WTC11 (cell line): ENCODE measurements around the gene BIRC2. TPM values are rescaled to one million over a fixed set of nuclear protein-coding genes. Genes with fewer than 3 reads are reported as not detected.
A peak's percentile ranks its signal among the peaks of the same experiment; 100 is the strongest.
"Not testable (repeated sequence)": the region's sequence is repeated elsewhere in the genome, so short reads cannot be mapped to it uniquely, and the experiment has no call there.

Experiments used
- ATAC-seq: fragments of 200-7000 bp; cut with Tn5 transposase; 2 replicates; pipeline ENCODE4 v1.10.0; 2021; ENCODE audit warnings: mild to moderate bottlenecking, moderate library complexity
- CTCF ChIA-PET: fragments of 300-600 bp; sonication (Branson Sonifier 250); formaldehyde crosslinking; loops from one replicate; lab custom pipeline; 2021; ENCODE audit warnings: antibody characterized with exemption; lab: Charles Lee
- POLR2A ChIA-PET: fragments of 350-600 bp; sonication (Branson Sonifier 250); formaldehyde crosslinking; loops from one replicate; lab custom pipeline; 2021; ENCODE audit warnings: antibody characterized with exemption; lab: Charles Lee
- DNase-seq: peaks from one replicate; pipeline ENCODE4 v3.0.0; 2021; ENCODE audit warnings: low spot score
- H3K27ac Mint-ChIP-seq: 2 replicates; pipeline ENCODE4 v1.8.0; 2021; ENCODE audit warnings: mixed read lengths
- H3K27me3 Mint-ChIP-seq: 2 replicates; pipeline ENCODE4 v1.8.0; 2021; ENCODE audit warnings: low read depth, mild to moderate bottlenecking, moderate library complexity, mixed read lengths
- H3K36me3 Mint-ChIP-seq: 2 replicates; pipeline ENCODE4 v1.8.0; 2021; ENCODE audit warnings: mixed read lengths
- H3K4me1 Mint-ChIP-seq: 2 replicates; pipeline ENCODE4 v1.8.0; 2022; ENCODE audit warnings: mixed read lengths
- H3K4me3 Mint-ChIP-seq: 2 replicates; pipeline ENCODE4 v1.8.0; 2021; ENCODE audit warnings: mild to moderate bottlenecking, moderate library complexity, mixed read lengths
- H3K9me3 Mint-ChIP-seq: 2 replicates; pipeline ENCODE4 v1.8.0; 2021; ENCODE audit warnings: mixed read lengths
- EMX1 ChIP-seq: fragments of 250-450 bp; sonication (Bioruptor Pico); IDR thresholded peaks from 2 replicates; pipeline ENCODE4 v1.8.0; 2021; ENCODE audit warnings: mild to moderate bottlenecking
- GTF2I ChIP-seq: fragments of 250-450 bp; sonication (Bioruptor Pico); conservative IDR thresholded peaks from 2 replicates; pipeline ENCODE4 v1.4.0; 2021; ENCODE audit warnings: mild to moderate bottlenecking
- MXD4 ChIP-seq: fragments of 250-450 bp; sonication (Bioruptor Pico); IDR thresholded peaks from 2 replicates; pipeline ENCODE4 v1.8.0; 2021; ENCODE audit warnings: mild to moderate bottlenecking, moderate library complexity, borderline replicate concordance
- NFATC4 ChIP-seq: fragments of 250-450 bp; sonication (Bioruptor Pico); IDR thresholded peaks from 2 replicates; pipeline ENCODE4 v1.9.0; 2021; ENCODE audit warnings: mild to moderate bottlenecking
- ZNF121 ChIP-seq: sonication (generic); formaldehyde crosslinking; IDR thresholded peaks from 2 replicates; pipeline ENCODE4 v1.8.0; 2023; ENCODE audit warnings: missing genetic modification reagents
- ZNF263 ChIP-seq: sonication (generic); formaldehyde crosslinking; IDR thresholded peaks from 2 replicates; pipeline ENCODE4 v1.8.1; 2022; ENCODE audit warnings: low read depth, mild to moderate bottlenecking, moderate library complexity, missing genetic modification reagents
- total RNA-seq: library from RNA; stranded (reverse); gene quantifications from 3 replicates; pipeline ENCODE4 v1.2.3, GENCODE V29; 2021
- TF ChIP-seq, protein P1 (sequence below): fragments of 250-450 bp; sonication (Bioruptor Pico); IDR thresholded peaks from 2 replicates; pipeline ENCODE4 v1.8.0; 2021; ENCODE audit warnings: mild to moderate bottlenecking
- TF ChIP-seq, protein P2 (sequence below): fragments of 200-600 bp; IDR thresholded peaks from 2 replicates; pipeline ENCODE4 v1.8.0; 2022; ENCODE audit warnings: antibody characterized with exemption
- TF ChIP-seq, protein P3 (sequence below): sonication (generic); formaldehyde crosslinking; IDR thresholded peaks from 2 replicates; pipeline ENCODE4 v1.8.0; 2023; ENCODE audit warnings: missing genetic modification reagents, mild to moderate bottlenecking, borderline replicate concordance
- TF ChIP-seq, protein P4 (sequence below): fragments of 250-450 bp; sonication (Bioruptor Pico); IDR thresholded peaks from 2 replicates; pipeline ENCODE4 v1.9.0; 2021; ENCODE audit warnings: mild to moderate bottlenecking
- TF ChIP-seq, protein P5 (sequence below): sonication (generic); formaldehyde crosslinking; IDR thresholded peaks from 2 replicates; pipeline ENCODE4 v1.8.1; 2023; ENCODE audit warnings: mild to moderate bottlenecking, missing genetic modification reagents
- TF ChIP-seq, protein P6 (sequence below): fragments of 250-450 bp; sonication (Bioruptor Pico); IDR thresholded peaks from 2 replicates; pipeline ENCODE4 v2.1.2; 2022; ENCODE audit warnings: mild to moderate bottlenecking, moderate library complexity

BIRC2 gene
- total RNA-seq, 1 experiment from 2014 or later: 22.3 TPM

DNA sequence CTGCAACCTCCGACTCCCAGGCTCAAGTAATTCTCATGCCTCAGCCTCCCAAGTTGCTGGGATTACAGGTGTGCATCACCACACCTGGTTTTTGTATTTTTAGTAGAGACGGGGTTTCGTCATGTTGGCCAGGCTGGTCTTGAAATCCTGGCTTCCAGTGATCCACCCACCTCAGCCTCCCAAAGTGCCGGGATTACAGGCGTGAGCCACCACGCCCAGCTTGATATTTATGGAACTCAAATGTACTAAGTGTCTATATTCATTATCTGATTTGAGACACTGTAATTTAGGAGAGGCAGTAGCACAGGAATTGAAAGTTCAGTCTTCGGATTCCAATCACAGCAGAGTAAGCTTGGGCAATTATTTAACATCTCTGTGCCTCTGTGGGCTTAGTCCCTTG, 5.7 kb upstream of the BIRC2 start:
- DNase-seq, H3K36me3 Mint-ChIP-seq, H3K27ac Mint-ChIP-seq, H3K4me3 Mint-ChIP-seq, ATAC-seq, H3K27me3 Mint-ChIP-seq, H3K9me3 Mint-ChIP-seq, POLR2A ChIA-PET: not testable (repeated sequence)
- H3K4me1 Mint-ChIP-seq: peaks cover 11% of the 10 kb centered on the region
- CTCF ChIA-PET: interaction anchor here (0.6 to 2.7 kb wide), 28 partner anchors 8 to 333 kb away, joined by 3 to 31 read pairs (median 4); partner anchors contain the start of gene BIRC3

DNA sequence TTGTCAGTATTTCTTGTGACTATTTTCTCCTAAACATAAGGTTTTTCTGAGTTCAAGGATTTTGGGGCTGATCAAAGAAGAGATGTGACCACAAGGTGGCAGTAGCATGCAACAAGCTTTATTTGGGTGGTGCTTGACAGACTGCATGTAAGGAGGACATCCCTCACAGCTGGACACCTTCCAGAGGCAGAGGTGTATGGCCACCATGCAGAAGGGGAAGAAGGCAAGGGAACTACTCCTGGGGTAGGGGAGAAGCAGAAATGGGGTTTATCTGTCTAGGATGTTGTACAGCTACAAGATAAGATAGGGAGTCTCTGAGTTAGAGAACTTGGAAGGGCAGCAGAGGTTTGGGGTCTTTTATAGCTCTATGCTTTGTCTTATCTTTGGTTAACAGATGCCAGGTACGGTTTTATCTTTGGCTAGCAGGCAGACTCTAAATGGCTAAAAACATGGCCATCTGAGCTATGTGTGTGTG, 5.1 kb upstream of the BIRC2 start:
- H3K9me3 Mint-ChIP-seq: no peaks in the 10 kb centered on the region
- ATAC-seq (peak; percentile 92), DNase-seq (peak; percentile 79)
- TF ChIP-seq, protein P1, sequence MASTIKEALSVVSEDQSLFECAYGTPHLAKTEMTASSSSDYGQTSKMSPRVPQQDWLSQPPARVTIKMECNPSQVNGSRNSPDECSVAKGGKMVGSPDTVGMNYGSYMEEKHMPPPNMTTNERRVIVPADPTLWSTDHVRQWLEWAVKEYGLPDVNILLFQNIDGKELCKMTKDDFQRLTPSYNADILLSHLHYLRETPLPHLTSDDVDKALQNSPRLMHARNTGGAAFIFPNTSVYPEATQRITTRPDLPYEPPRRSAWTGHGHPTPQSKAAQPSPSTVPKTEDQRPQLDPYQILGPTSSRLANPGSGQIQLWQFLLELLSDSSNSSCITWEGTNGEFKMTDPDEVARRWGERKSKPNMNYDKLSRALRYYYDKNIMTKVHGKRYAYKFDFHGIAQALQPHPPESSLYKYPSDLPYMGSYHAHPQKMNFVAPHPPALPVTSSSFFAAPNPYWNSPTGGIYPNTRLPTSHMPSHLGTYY (CRISPR knock-in tag): no peak
- TF ChIP-seq, protein P2, sequence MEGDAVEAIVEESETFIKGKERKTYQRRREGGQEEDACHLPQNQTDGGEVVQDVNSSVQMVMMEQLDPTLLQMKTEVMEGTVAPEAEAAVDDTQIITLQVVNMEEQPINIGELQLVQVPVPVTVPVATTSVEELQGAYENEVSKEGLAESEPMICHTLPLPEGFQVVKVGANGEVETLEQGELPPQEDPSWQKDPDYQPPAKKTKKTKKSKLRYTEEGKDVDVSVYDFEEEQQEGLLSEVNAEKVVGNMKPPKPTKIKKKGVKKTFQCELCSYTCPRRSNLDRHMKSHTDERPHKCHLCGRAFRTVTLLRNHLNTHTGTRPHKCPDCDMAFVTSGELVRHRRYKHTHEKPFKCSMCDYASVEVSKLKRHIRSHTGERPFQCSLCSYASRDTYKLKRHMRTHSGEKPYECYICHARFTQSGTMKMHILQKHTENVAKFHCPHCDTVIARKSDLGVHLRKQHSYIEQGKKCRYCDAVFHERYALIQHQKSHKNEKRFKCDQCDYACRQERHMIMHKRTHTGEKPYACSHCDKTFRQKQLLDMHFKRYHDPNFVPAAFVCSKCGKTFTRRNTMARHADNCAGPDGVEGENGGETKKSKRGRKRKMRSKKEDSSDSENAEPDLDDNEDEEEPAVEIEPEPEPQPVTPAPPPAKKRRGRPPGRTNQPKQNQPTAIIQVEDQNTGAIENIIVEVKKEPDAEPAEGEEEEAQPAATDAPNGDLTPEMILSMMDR: peak; percentile 66
- TF ChIP-seq, all 79 proteins: peak for 1
- ChIA-PET CTCF (interaction anchor here (0.5 to 2.7 kb wide), 39 partner anchors 8 to 427 kb away, joined by 3 to 31 read pairs (median 4); partner anchors contain the start of genes BIRC3 and CEP126), POLR2A (no interaction called here)
- Mint-ChIP-seq H3K4me1 (peaks cover 14% of the 10 kb centered on the region), H3K4me3 (no peak overlapping the region), H3K36me3 (no peaks in the 10 kb centered on the region), H3K27me3 (no peaks in the 10 kb centered on the region), H3K27ac (no peak overlapping the region)

DNA sequence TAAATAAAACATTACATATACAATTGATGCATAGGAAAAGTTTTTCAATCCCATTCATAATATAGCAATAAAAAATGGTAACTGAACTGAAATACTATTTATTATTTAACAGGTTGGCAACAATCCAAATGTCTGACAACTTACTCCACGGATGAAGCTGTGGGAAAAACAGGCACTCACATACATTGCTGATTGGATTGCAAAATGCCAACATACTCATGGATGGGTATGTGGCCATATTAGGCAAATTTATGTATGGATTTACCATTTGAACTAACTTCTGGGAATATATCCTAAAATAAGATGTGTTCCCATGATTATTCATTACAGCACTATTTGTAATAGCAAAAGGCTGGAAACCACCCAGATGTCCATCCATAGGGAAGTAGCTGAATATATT, 3.2 kb upstream of the BIRC2 start:
- CTCF ChIA-PET: interaction anchor here (0.8 to 1.1 kb wide), 2 partner anchors 50 to 175 kb away, joined by 3 to 5 read pairs; no protein-coding TSS in a partner anchor
- no peak overlapping the region for H3K27ac Mint-ChIP-seq
- H3K4me3 Mint-ChIP-seq: no peak overlapping the region
- no peak for ATAC-seq
- no peak for DNase-seq
- no peaks in the 10 kb centered on the region for H3K36me3 Mint-ChIP-seq
- POLR2A ChIA-PET: no interaction called here
- peaks cover 19% of the 10 kb centered on the region for H3K4me1 Mint-ChIP-seq
- H3K9me3 Mint-ChIP-seq: no peaks in the 10 kb centered on the region
- no peaks in the 10 kb centered on the region for H3K27me3 Mint-ChIP-seq
- TF ChIP-seq ZNF121 (CRISPR knock-in tag): no peak
- TF ChIP-seq, protein P3, sequence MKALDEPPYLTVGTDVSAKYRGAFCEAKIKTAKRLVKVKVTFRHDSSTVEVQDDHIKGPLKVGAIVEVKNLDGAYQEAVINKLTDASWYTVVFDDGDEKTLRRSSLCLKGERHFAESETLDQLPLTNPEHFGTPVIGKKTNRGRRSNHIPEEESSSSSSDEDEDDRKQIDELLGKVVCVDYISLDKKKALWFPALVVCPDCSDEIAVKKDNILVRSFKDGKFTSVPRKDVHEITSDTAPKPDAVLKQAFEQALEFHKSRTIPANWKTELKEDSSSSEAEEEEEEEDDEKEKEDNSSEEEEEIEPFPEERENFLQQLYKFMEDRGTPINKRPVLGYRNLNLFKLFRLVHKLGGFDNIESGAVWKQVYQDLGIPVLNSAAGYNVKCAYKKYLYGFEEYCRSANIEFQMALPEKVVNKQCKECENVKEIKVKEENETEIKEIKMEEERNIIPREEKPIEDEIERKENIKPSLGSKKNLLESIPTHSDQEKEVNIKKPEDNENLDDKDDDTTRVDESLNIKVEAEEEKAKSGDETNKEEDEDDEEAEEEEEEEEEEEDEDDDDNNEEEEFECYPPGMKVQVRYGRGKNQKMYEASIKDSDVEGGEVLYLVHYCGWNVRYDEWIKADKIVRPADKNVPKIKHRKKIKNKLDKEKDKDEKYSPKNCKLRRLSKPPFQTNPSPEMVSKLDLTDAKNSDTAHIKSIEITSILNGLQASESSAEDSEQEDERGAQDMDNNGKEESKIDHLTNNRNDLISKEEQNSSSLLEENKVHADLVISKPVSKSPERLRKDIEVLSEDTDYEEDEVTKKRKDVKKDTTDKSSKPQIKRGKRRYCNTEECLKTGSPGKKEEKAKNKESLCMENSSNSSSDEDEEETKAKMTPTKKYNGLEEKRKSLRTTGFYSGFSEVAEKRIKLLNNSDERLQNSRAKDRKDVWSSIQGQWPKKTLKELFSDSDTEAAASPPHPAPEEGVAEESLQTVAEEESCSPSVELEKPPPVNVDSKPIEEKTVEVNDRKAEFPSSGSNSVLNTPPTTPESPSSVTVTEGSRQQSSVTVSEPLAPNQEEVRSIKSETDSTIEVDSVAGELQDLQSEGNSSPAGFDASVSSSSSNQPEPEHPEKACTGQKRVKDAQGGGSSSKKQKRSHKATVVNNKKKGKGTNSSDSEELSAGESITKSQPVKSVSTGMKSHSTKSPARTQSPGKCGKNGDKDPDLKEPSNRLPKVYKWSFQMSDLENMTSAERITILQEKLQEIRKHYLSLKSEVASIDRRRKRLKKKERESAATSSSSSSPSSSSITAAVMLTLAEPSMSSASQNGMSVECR: no peak
- TF ChIP-seq, protein P4, sequence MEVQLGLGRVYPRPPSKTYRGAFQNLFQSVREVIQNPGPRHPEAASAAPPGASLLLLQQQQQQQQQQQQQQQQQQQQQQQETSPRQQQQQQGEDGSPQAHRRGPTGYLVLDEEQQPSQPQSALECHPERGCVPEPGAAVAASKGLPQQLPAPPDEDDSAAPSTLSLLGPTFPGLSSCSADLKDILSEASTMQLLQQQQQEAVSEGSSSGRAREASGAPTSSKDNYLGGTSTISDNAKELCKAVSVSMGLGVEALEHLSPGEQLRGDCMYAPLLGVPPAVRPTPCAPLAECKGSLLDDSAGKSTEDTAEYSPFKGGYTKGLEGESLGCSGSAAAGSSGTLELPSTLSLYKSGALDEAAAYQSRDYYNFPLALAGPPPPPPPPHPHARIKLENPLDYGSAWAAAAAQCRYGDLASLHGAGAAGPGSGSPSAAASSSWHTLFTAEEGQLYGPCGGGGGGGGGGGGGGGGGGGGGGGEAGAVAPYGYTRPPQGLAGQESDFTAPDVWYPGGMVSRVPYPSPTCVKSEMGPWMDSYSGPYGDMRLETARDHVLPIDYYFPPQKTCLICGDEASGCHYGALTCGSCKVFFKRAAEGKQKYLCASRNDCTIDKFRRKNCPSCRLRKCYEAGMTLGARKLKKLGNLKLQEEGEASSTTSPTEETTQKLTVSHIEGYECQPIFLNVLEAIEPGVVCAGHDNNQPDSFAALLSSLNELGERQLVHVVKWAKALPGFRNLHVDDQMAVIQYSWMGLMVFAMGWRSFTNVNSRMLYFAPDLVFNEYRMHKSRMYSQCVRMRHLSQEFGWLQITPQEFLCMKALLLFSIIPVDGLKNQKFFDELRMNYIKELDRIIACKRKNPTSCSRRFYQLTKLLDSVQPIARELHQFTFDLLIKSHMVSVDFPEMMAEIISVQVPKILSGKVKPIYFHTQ: no peak
- no peak for TF ChIP-seq GTF2I (CRISPR knock-in tag)
- no peak for TF ChIP-seq MXD4 (CRISPR knock-in tag)
- TF ChIP-seq NFATC4 (CRISPR knock-in tag): no peak
- no peak for TF ChIP-seq ZNF263 (CRISPR knock-in tag)
- TF ChIP-seq, protein P5, sequence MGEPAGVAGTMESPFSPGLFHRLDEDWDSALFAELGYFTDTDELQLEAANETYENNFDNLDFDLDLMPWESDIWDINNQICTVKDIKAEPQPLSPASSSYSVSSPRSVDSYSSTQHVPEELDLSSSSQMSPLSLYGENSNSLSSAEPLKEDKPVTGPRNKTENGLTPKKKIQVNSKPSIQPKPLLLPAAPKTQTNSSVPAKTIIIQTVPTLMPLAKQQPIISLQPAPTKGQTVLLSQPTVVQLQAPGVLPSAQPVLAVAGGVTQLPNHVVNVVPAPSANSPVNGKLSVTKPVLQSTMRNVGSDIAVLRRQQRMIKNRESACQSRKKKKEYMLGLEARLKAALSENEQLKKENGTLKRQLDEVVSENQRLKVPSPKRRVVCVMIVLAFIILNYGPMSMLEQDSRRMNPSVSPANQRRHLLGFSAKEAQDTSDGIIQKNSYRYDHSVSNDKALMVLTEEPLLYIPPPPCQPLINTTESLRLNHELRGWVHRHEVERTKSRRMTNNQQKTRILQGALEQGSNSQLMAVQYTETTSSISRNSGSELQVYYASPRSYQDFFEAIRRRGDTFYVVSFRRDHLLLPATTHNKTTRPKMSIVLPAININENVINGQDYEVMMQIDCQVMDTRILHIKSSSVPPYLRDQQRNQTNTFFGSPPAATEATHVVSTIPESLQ: no peak
- TF ChIP-seq, protein P6, sequence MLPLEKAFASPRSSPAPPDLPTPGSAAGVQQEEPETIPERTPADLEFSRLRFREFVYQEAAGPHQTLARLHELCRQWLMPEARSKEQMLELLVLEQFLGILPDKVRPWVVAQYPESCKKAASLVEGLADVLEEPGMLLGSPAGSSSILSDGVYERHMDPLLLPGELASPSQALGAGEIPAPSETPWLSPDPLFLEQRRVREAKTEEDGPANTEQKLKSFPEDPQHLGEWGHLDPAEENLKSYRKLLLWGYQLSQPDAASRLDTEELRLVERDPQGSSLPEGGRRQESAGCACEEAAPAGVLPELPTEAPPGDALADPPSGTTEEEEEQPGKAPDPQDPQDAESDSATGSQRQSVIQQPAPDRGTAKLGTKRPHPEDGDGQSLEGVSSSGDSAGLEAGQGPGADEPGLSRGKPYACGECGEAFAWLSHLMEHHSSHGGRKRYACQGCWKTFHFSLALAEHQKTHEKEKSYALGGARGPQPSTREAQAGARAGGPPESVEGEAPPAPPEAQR (CRISPR knock-in tag): no peak
- TF ChIP-seq EMX1 (CRISPR knock-in tag): no peak
